HG03139 (cell line): ENCODE data around the gene GRID2.
A peak's percentile ranks its signal among the peaks of the same experiment; 100 is the strongest.

Source experiments
- ATAC-seq: cut with Tn5 transposase; IDR thresholded peaks from one replicate; pipeline ENCODE4 v1.9.1; 2021; ENCODE audit not compliant: unreplicated experiment

The GRID2 gene

GRCh38 chr4:93730760-93731159, 1427.0 kb downstream of the GRID2 start:
- no peak for ATAC-seq

- no peak for ATAC-seq
These were observed 1427.7 kb downstream of the GRID2 start for GRCh38 chr4:93731456-93731855.

- no peak for ATAC-seq
These were observed 1428.7 kb downstream of the GRID2 start for GRCh38 chr4:93732509-93732908.

GRCh38 chr4:93740890-93741289, 1437.1 kb downstream of the GRID2 start:
- ATAC-seq, result no peak

- no peak for ATAC-seq
These were observed 1439.3 kb downstream of the GRID2 start for GRCh38 chr4:93743022-93743421.

- ATAC-seq, result no peak
These were observed 1439.9 kb downstream of the GRID2 start for GRCh38 chr4:93743635-93744034.

GRCh38 chr4:93744961-93745360, 1441.2 kb downstream of the GRID2 start:
- no peak for ATAC-seq

- ATAC-seq, result no peak
These were observed 1442.3 kb downstream of the GRID2 start for GRCh38 chr4:93746031-93746430.

- no peak for ATAC-seq
These were observed 1443.5 kb downstream of the GRID2 start for GRCh38 chr4:93747220-93747619.

- peak; percentile 19 for ATAC-seq
These were observed 1444.9 kb downstream of the GRID2 start for GRCh38 chr4:93748373-93749291.

GRCh38 chr4:93749292-93749761, 1445.6 kb downstream of the GRID2 start:
- peak; percentile 72 for ATAC-seq

GRCh38 chr4:93751411-93751810, 1447.6 kb downstream of the GRID2 start:
- ATAC-seq, result peak; percentile 58

- no peak for ATAC-seq
These were observed 1452.3 kb downstream of the GRID2 start for GRCh38 chr4:93756101-93756500.

- ATAC-seq, result no peak
These were observed 1455.7 kb downstream of the GRID2 start for GRCh38 chr4:93759506-93759905.

GRCh38 chr4:93760284-93760683, 1456.5 kb downstream of the GRID2 start:
- no peak for ATAC-seq

- no peak for ATAC-seq
These were observed 1457.5 kb downstream of the GRID2 start for GRCh38 chr4:93761286-93761685.

- peak; percentile 60 for ATAC-seq
These were observed 1461.0 kb downstream of the GRID2 start for GRCh38 chr4:93764639-93765246.

- no peak for ATAC-seq
These were observed 1464.2 kb downstream of the GRID2 start for GRCh38 chr4:93767917-93768316.

GRCh38 chr4:93770201-93770600, 1466.4 kb downstream of the GRID2 start:
- no peak for ATAC-seq

- ATAC-seq, result no peak
These were observed 1468.1 kb downstream of the GRID2 start for GRCh38 chr4:93771640-93772411.

GRCh38 chr4:93772858-93773257, 1469.1 kb downstream of the GRID2 start:
- ATAC-seq, result no peak
